ENCODE data around the gene E2F6. TPM values are rescaled to one million over a fixed set of nuclear protein-coding genes. Genes with fewer than 3 reads are reported as not detected.

E2F6 gene
- total and polyA plus RNA-seq, 2 of the 8 experiments (the other 6 are each of a cell fraction or from before 2014, with no cell fraction given), result 8.3 to 14.9 TPM

DNA sequence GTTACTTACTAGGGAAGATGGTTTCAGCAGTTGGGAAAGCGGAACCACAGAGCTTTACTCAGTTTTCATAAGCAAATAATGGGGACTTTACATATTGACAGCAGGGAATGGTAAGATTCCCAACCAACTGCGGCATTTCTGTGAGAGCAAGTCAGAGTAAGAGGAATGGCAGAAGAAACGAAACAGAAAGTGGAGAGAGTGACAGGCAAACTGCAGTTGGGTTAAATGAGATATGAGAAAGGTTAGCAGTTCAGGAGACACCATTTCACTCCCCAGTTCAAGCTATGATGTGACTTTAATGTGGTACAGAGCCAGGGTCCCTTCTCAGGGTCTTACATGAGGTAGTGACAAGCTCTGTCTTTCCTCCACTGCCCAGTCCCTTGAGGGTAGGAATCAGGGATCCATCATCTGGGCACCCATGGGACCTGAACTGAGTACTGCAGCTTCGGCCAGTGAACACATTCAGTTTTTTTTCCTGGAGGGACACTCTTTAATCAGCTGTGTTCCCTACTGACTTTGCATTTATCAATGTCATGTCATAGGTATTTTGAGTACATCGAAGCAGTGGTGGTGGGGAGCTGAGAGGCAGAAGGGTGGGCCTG, 34.8 kb upstream of the E2F6 start (continued):
- no peak for TF ChIP-seq SAP30 (IDR thresholded peaks at IDR 0.05; ENCODE audit: insufficient read depth, insufficient replicate concordance, low read length)

All from H1 (cell line).